NB4 (cell line): Measurements from ENCODE around the gene TP73.

Experiments used
- CTCF ChIP-seq: IDR thresholded peaks from one replicate; pipeline ENCODE4 v1.5.1; 2012; ENCODE audit warnings: low read depth, low read length
- MYC ChIP-seq: IDR thresholded peaks from 2 replicates; pipeline ENCODE4 v1.6.1; 2011; ENCODE audit warnings: low read depth, low read length
- POLR2A ChIP-seq: IDR thresholded peaks from 2 replicates; pipeline ENCODE4 v1.6.1; 2011; ENCODE audit warnings: mild to moderate bottlenecking; ENCODE audit not compliant: insufficient read length; ENCODE audit errors: extremely low read depth
- TF ChIP-seq, protein P1 (sequence below): IDR thresholded peaks from 2 replicates; pipeline ENCODE4 v1.6.1; 2011; ENCODE audit warnings: low read depth, low read length

DNA sequence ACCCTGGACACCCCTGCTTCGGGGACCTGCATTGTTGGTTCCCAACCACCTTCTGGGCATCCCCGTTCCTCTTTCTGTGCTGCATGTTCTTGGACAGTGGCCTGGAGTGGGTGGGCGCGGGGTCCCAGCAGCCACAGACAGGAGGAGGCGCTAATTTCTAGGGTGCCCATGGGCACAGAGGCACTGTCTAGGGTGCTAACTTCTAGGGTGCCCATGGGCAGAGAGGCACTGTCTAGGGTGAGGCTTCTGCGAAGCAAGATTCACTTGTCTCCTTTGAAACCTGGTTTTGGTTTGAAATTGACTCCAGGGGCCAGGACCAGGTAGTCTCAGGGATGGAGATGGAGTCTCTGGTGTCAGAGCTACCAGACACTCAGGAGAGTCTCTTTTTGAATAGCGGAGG is 40.2 kb upstream of the TP73 start:
- TF ChIP-seq CTCF (no peak), POLR2A (no peak), MYC (no peak)
- TF ChIP-seq, protein P1, sequence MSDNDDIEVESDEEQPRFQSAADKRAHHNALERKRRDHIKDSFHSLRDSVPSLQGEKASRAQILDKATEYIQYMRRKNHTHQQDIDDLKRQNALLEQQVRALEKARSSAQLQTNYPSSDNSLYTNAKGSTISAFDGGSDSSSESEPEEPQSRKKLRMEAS: no peak
